OCI-LY3 (cell line): ENCODE results near the gene ZNF219.

Experiments
- EZH2phosphoT487 ChIP-seq: fragments of 200-600 bp; shearing (Covaris generic); IDR thresholded peaks from 2 replicates; pipeline ENCODE4 v1.6.1; 2018; ENCODE audit warnings: antibody characterized with exemption, mixed run types, low read depth
- TF ChIP-seq, protein P1 (sequence below): fragments of 200-600, 300-600 bp; sonication (generic); IDR thresholded peaks from 2 replicates; pipeline ENCODE4 v1.5.1; 2014; ENCODE audit warnings: antibody characterized with exemption, low read length, low read depth

DNA sequence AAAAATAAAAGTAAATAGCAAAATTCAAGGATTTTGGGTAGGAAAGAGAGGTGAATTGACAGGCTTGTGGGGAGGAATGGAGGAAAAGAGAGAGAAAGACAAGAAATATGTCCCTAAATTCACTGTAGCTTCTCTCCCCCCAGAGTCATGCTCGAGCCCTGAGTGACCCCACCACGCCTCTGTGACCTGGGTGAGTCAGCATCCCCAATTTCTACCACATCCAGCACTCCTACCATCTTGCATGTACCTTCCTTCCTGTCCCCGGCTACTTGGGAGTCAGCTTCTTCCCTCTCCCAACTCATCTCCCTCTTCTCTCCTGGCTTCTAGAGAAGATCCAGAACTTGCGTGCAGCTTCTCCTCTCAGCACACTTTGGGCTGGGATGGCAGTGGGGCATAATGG is 9.8 kb downstream of the ZNF219 start:
- TF ChIP-seq, protein P1, sequence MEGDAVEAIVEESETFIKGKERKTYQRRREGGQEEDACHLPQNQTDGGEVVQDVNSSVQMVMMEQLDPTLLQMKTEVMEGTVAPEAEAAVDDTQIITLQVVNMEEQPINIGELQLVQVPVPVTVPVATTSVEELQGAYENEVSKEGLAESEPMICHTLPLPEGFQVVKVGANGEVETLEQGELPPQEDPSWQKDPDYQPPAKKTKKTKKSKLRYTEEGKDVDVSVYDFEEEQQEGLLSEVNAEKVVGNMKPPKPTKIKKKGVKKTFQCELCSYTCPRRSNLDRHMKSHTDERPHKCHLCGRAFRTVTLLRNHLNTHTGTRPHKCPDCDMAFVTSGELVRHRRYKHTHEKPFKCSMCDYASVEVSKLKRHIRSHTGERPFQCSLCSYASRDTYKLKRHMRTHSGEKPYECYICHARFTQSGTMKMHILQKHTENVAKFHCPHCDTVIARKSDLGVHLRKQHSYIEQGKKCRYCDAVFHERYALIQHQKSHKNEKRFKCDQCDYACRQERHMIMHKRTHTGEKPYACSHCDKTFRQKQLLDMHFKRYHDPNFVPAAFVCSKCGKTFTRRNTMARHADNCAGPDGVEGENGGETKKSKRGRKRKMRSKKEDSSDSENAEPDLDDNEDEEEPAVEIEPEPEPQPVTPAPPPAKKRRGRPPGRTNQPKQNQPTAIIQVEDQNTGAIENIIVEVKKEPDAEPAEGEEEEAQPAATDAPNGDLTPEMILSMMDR: no peak
- no peak for TF ChIP-seq EZH2phosphoT487
